ENCODE results near the gene STARD13.
A peak's percentile ranks its signal among the peaks of the same experiment; 100 is the strongest.

Gene STARD13

GRCh38 chr13:33210090-33210489 lies 75.5 kb downstream of the STARD13 start:
- Histone ChIP-seq H3K4me3 (no peak overlapping the region), H3K27ac (no peak overlapping the region)

DNA sequence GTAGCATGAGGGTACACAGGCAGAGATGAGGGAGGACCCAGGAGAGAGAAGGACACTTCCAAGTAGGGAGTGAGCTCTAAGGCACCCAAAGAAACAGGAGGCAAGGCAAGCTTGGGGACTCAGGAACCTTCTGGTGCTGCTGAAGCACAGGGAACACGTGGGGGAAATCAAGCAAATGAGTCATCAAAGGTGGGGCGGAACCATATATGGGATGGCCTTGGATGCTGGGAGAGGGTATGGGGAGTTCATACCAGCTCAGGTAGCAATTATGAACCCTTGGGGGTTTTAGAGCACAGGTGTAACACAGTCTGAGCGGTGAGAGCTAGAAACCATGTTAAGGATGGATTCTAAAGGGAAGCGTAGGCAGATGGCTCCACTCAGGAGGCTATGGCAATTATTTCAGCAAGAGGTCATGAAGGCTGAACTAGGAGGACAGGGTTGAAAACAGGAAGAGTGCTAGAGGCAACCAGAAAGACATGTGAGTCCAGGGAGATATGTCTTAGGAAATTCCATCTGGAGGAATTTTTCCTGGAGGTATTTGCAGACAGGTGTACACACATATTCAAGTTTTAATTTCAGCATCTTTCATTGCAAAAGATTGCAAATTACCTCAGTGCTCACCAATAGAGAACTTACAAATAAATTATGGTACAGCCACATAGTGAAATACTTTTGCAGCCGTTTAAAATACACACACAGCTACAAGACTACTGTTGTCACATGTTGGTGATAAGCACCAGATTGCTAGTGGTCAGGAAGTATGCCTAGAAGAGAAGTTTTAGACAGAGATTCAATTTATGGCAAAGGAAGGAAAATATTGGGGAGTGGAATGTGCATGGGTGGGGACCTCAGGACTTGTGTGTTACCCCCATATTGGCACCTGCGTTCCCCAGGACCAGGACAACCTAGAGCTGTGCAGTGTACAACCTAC lies 77.0 kb downstream of the STARD13 start:
- Histone ChIP-seq H3K4me3 (no peak overlapping the region), H3K27ac (peak overlapping the region in 13 of 21 experiments; percentile 26 to 76 (median 54))

DNA sequence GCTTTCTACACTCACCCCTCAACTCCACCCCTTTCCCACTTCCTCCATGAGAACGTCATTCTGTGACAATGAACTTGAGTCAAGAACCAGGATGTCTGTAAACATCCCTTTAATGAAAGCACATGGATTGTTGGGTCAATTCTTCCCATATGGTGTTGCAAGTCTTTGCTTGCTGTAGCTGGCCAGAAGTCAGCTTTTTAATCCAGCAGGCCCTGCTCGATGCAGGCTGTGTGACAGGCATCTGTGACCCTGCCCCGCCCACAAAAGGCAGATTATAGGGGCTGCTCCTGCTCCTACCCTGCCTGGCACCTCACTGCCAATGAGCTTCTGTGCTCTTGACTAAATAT lies 78.0 kb downstream of the STARD13 start:
- Histone ChIP-seq H3K4me3 (no peak overlapping the region), H3K27ac (peak overlapping the region in 15 of 21 experiments; percentile 26 to 81 (median 68))

DNA sequence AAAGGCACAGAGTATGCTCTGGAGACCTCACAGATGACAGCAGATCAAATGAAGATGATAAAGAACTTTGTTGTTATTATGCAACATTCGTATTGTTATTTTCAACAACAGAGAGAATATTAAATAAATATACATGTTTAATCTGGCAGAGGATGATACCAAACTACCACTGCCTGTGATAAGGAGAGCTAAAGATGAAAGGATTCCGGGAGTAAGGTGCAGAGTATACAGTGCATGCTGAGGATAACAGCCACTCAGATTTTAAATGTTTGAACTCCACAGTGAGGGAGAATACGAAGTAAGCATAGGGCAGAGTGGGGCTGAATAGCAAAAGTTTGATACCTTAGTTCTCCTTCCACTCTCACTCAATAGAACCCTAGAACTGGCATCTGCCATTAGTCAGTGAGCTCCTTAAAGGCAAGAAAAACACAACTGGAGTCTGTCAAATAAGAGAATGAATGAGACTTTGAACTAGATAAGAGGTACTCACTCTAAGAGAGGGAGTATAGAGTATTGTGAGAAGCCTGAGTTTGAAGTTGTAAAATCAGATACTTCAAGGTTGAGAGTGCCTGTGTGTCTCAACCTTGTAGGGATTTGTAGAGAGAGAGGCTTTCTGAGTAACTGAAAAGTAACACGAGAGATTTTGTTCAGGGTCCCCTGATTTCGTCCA lies 78.5 kb downstream of the STARD13 start:
- no peak overlapping the region for H3K4me3 ChIP-seq
- H3K27ac ChIP-seq = peak overlapping the region in 15 of 21 experiments; percentile 26 to 81 (median 68)

DNA sequence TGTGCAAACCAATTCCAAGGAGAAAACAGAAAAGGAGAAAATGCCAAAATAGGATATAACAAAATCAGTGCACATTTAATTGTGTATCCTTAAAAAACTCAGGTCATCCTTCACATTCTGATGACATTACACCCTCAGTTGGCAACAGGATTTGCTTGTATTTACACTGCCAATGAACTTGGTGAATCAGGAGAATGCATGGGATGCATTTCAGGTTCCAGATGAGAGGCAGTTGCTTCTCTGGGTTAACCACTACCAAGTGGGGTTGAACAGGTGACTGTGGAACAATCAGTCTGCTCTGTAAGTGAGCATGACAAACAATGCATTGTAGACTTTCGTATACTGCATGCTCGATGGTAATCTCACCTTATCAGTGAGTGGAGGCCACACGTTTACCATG lies 79.1 kb downstream of the STARD13 start:
- peak overlapping the region in 8 of 21 experiments; percentile 7 to 84 (median 70) for H3K27ac ChIP-seq

GRCh38 chr13:33205804-33206221 lies 79.7 kb downstream of the STARD13 start:
- H3K27ac ChIP-seq = peak overlapping the region in 15 of 21 experiments; percentile 1 to 84 (median 49)

More for the DNA sequence above, 79.1 kb downstream of the STARD13 start:
- no peak overlapping the region for H3K4me3 ChIP-seq

DNA sequence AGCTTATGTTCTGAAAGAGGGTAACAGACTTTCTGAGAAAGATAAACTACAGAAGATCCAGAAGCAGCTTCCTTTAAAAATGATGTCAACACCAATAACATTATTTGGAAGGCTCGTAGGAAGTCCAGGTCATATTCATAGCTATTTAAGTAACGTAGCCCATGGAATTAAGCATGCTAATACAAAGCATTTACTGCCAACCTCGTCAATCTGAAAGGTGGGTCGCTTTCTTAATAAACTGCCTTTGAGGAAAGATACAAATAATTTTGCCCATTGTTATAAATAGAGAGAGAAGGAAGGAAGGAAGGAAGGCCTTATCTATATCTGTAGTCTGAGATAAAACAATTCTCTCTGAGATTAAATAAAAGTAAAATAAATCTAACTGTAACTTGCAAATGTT lies 80.3 kb downstream of the STARD13 start:
- peak overlapping the region in 16 of 21 experiments; percentile 1 to 84 (median 46) for H3K27ac ChIP-seq
- peak overlapping the region in 3 of 7 experiments; percentile 16 to 34 (median 20) for H3K4me3 ChIP-seq

More at GRCh38 chr13:33205804-33206221, 79.7 kb downstream of the STARD13 start:
- H3K4me3 ChIP-seq = peak overlapping the region in 1 of 7 experiments; percentile 3

- H3K4me3 ChIP-seq = peak overlapping the region in 4 of 7 experiments; percentile 16 to 34 (median 20)
- H3K27ac ChIP-seq = peak overlapping the region in 17 of 21 experiments; percentile 2 to 84 (median 43)
Measured at GRCh38 chr13:33204130-33204927, 81.2 kb downstream of the STARD13 start.

DNA sequence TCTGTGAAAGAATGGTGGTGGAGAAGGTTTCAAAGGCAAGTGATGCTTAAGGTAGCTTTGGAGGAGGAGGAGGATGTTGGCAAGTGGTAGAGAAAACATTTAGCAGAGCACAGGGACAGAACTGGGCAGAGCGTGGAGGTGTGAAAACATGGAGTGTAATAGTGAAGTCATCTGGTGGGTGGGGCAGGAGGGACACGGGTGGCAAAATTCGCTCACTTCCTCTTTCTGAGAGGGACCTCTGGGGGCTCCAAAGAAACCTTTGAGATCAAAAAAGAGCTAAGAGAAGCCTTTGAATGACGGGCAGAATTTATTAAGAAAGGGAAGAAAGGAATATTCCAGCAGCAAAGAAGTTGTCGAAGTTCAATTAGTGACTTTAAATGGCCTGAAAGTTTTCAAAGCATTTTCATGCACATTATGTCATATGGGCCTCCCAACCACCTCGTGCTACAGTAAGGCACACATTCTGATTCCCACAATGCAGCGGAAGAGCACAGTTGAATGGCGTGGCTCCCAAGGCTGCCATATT lies 82.8 kb downstream of the STARD13 start:
- no peak overlapping the region for H3K4me3 ChIP-seq
- H3K27ac ChIP-seq = peak overlapping the region in 2 of 21 experiments; percentile 8 to 9

DNA sequence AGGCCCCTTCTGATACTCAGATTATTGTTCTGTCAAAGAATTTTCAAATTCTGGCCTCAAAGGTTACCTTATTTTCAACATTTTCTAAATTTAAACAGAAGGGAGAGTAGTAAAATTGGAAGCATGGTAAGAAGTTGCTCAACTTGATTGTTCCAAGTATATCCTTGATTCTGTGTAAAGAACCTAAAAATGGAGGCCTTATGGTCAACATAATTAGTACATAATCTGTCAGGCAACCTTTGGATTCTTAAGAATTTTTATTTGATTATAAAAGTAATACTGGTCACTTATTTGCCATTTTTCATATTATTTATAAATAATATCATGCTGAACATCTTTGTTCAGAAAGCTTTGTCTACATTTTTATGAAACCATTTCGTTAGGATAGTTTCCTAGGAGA lies 83.9 kb downstream of the STARD13 start:
- H3K27ac ChIP-seq = no peak overlapping the region
- H3K4me3 ChIP-seq = no peak overlapping the region

GRCh38 chr13:33199289-33199850 lies 86.2 kb downstream of the STARD13 start:
- no peak overlapping the region for H3K27ac ChIP-seq
- H3K4me3 ChIP-seq = no peak overlapping the region

GRCh38 chr13:33197541-33197971 lies 88.0 kb downstream of the STARD13 start:
- H3K4me3 ChIP-seq = no peak overlapping the region
- H3K27ac ChIP-seq = peak overlapping the region in 1 of 21 experiments; percentile 2

DNA sequence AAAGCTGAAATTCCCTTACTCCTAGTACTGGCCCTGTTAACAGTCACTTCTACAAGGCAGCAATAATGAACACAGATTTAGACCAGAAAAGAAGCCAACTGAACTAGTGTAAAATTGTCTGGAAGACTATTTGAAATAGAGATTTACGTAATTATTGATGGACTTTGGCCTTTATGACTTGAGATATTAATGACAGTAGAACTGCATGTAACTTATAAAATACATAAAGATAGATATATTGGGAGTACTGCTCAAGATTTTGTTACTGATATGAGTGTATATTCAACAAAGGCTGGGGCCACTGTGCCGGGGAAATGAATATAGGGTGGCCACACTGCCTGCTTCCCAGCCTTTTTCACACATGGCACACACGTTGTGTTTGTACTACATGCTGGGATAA lies 88.8 kb downstream of the STARD13 start:
- H3K27ac ChIP-seq = peak overlapping the region in 1 of 21 experiments; percentile 17
- no peak overlapping the region for H3K4me3 ChIP-seq

DNA sequence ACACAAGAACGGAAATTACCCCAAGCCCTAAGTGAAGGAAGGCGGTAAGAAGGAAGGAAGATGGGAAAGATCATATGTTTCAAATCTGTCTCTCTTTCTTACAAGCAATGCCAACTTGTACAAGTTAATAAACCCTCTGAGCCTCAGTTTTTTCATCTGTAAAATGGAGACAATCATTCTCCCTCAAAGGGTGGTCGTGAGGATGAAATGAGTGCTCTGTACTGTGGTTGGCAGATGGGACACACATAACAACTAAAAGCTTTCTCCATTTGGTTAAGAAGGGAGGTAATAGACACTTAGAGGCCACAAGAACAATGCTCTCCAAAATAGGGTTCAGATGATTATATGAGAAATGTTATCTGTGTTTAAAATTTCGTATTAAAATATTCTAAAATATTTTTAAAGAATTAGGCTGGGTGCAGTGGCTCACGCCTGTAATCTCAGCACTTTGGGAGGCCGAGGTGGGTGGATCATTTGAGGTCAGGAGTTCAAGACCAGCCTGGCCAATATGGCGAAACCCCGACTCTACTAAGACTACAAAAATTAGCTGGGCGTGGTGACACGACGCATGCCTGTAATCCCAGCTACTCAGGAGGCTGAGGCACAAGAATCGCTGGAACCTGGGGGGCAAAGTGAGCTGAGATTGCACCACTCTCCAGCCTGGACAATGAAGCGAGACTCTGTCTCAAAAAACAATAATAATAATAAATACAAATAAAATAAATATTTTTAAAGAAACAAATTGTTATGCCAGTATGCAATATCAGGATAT lies 89.7 kb downstream of the STARD13 start:
- peak overlapping the region in 7 of 21 experiments; percentile 10 to 62 (median 42) for H3K27ac ChIP-seq

DNA sequence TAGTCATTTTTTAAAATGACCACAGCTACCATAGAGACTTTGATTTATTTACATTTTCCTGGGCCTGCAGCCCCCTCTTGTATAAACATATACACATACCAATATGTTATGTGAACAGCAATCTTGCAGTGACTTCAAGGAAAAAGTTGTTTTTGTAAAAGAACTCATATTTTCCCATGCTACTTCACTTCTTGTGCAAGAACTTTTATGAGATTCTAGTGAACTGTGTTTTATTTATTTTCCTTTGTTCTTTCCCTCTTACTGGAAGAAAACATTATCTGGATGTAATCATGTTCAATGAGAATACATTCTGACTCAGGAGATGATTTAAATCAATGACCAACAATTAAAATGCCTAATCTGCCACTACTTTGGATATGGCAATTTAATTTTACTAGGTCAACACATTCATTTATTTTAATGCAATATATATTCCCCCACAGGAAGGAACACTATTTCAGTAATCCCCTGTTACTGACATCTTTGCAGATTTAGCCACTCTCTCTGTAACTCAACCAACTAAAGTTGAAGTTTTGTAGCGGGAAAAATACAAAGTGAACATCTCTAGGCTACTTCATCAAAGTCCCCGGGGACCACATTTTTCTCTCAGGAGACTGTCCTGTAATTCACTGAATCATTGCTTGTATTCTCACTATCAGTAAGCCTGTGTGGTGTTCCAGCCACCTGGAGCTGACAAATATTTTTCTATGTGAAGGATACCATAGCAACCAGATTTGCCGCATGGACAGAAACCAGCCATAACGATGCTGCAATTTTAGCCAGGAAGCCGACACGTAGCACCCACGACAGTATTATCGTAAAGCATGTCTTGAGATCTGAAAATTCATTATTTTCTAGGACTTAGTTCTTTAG lies 90.5 kb downstream of the STARD13 start:
- H3K27ac ChIP-seq = peak overlapping the region in 8 of 21 experiments; percentile 2 to 62 (median 40)

More for the DNA sequence above, 89.7 kb downstream of the STARD13 start:
- H3K4me3 ChIP-seq = no peak overlapping the region

GRCh38 chr13:33193428-33193974 lies 92.1 kb downstream of the STARD13 start:
- no peak overlapping the region for H3K4me3 ChIP-seq
- peak overlapping the region in 5 of 21 experiments; percentile 8 to 62 (median 24) for H3K27ac ChIP-seq

More for the DNA sequence above, 90.5 kb downstream of the STARD13 start:
- no peak overlapping the region for H3K4me3 ChIP-seq

Data from skin epidermis (tissue), 12 donors.